GM12878 (cell line): ENCODE data around the gene PDCD2. TPM values are rescaled to one million over a fixed set of nuclear protein-coding genes. Genes with fewer than 3 reads are reported as not detected.

Experiments used
- ATAC-seq: fragments of 200-7000 bp; cut with Tn5 transposase; 3 replicates; pipeline ENCODE4 v1.9.1; 2020; ENCODE audit warnings: mild to moderate bottlenecking, moderate library complexity
- BruUV-seq: library from RNA; stranded (reverse); fragments of 400-500 nt; replicated peaks from 2 replicates; lab custom pipeline; 2021; lab: Mats Ljungman, UMichigan
- CTCF ChIA-PET: fragments of 300-600 bp; sonication (Branson Sonifier 250); formaldehyde crosslinking; extraction: SDS; loops from one replicate; lab custom pipeline; 2021; ENCODE audit warnings: inconsistent platforms; lab: Yijun Ruan, JAX
- POLR2A ChIA-PET: fragments of 350-600 bp; formaldehyde crosslinking; extraction: SDS; loops from one replicate; lab custom pipeline; 2021; ENCODE audit warnings: inconsistent platforms; lab: Charles Lee
- RAD21 ChIA-PET: fragments of 300-600 bp; sonication (Branson Sonifier 250); formaldehyde crosslinking; loops from one replicate; lab custom pipeline; 2023; ENCODE audit warnings: antibody characterized with exemption; ENCODE audit not compliant: unreplicated experiment; lab: Charles Lee
- SMC1A ChIA-PET: fragments of 300-600 bp; sonication (Branson Sonifier 250); formaldehyde crosslinking; loops from one replicate; lab custom pipeline; 2023; ENCODE audit not compliant: unreplicated experiment, uncharacterized antibody; lab: Charles Lee
- DNase-seq: peaks from one replicate; pipeline ENCODE4 v3.0.0-alpha.2; 2011; ENCODE audit warnings: low read depth, low spot score
- FAIRE-seq: peaks from 3 replicates; lab custom pipeline; 2011; peaks lifted over from hg19 to GRCh38; lab: Jason Lieb, UNC
- H2AFZ ChIP-seq: 2 replicates; pipeline ENCODE4 v1.6.0; 2011; ENCODE audit warnings: low read depth, low read length, control low read depth; ENCODE audit not compliant: control insufficient read depth
- H3K27ac ChIP-seq: 2 replicates; pipeline ENCODE4 v1.5.1; 2011; ENCODE audit warnings: control low read depth; ENCODE audit not compliant: control insufficient read depth, insufficient read depth
- H3K27me3 ChIP-seq, 2 experiments: replicated peaks in 1 of 2; 2 replicates each; pipeline versions ENCODE4 v1.6.0 to v1.6.1; 2011; ENCODE audit warnings: low read length in 1 of 2; ENCODE audit not compliant: control insufficient read depth in 2 of 2, insufficient read depth in 2 of 2
- H3K36me3 ChIP-seq, 2 experiments: 2 replicates each; pipeline ENCODE4 v1.5.1; 2011; ENCODE audit warnings: low read length in 1 of 2; ENCODE audit not compliant: control insufficient read depth in 2 of 2, insufficient read depth in 2 of 2
- H3K4me1 ChIP-seq: 2 replicates; pipeline ENCODE4 v1.6.1; 2011; ENCODE audit warnings: mild to moderate bottlenecking, low read length, moderate library complexity, mixed read lengths; ENCODE audit not compliant: control insufficient read depth, insufficient read depth
- H3K4me2 ChIP-seq: 2 replicates; pipeline ENCODE4 v1.6.0; 2011; ENCODE audit warnings: control low read depth; ENCODE audit not compliant: control insufficient read depth, insufficient read depth
- H3K4me3 ChIP-seq: fragments of 200-600 bp; sonication (generic); 2 replicates; pipeline ENCODE4 v1.5.1; 2016
- H3K79me2 ChIP-seq: 2 replicates; pipeline ENCODE4 v1.6.0; 2011; ENCODE audit warnings: low read length; ENCODE audit not compliant: control insufficient read depth, insufficient read depth
- H3K9ac ChIP-seq: 2 replicates; pipeline ENCODE4 v1.8.0; 2011; ENCODE audit warnings: low read length, control low read depth, mixed read lengths; ENCODE audit not compliant: control insufficient read depth, insufficient read depth
- H3K9me3 ChIP-seq: replicated peaks from 3 replicates; pipeline ENCODE4 v1.5.1; 2011; ENCODE audit warnings: mild to moderate bottlenecking, low read length; ENCODE audit not compliant: control insufficient read depth, insufficient read depth
- H4K20me1 ChIP-seq: 2 replicates; pipeline ENCODE4 v1.6.0; 2011; ENCODE audit not compliant: control insufficient read depth, insufficient read depth
- ATF2 ChIP-seq: IDR thresholded peaks from 2 replicates; pipeline ENCODE4 v1.6.1; 2012; ENCODE audit warnings: low read length, inconsistent platforms
- ATF7 ChIP-seq: fragments of 450-650 bp; IDR thresholded peaks from 2 replicates; pipeline ENCODE4 v1.6.1; 2016; ENCODE audit warnings: low read depth, mild to moderate bottlenecking
- CREB1 ChIP-seq: IDR thresholded peaks from 2 replicates; pipeline ENCODE4 v1.6.1; 2012; ENCODE audit warnings: low read depth, mild to moderate bottlenecking, inconsistent platforms
- E2F4 ChIP-seq: IDR thresholded peaks from 2 replicates; pipeline ENCODE4 v1.6.1; 2012; ENCODE audit warnings: low read depth, low read length, improper control_type of control experiment
- ELK1 ChIP-seq: IDR thresholded peaks from 2 replicates; pipeline ENCODE4 v1.6.1; 2012; ENCODE audit warnings: low read depth, low read length, improper control_type of control experiment
- IRF5 ChIP-seq: fragments of 450-650 bp; IDR thresholded peaks from 2 replicates; pipeline ENCODE4 v1.6.1; 2017; ENCODE audit warnings: borderline replicate concordance
- KDM1A ChIP-seq: fragments of 200-600 bp; sonication (generic); IDR thresholded peaks from 2 replicates; pipeline ENCODE4 v1.6.1; 2016; ENCODE audit warnings: borderline replicate concordance
- KLF5 ChIP-seq: fragments of 450-650 bp; IDR thresholded peaks from 2 replicates; pipeline ENCODE4 v1.6.1; 2014; ENCODE audit warnings: mild to moderate bottlenecking; ENCODE audit not compliant: partially characterized antibody
- NFYA ChIP-seq: IDR thresholded peaks from 2 replicates; pipeline ENCODE4 v1.6.1; 2011; ENCODE audit warnings: low read depth, mild to moderate bottlenecking, low read length, improper control_type of control experiment, borderline replicate concordance
- NRF1 ChIP-seq: conservative IDR thresholded peaks from 2 replicates; pipeline ENCODE4 v1.6.1; 2011; ENCODE audit warnings: mild to moderate bottlenecking, low read depth, low read length, improper control_type of control experiment
- RBBP5 ChIP-seq: fragments of 200-600 bp; sonication (generic); conservative IDR thresholded peaks from 2 replicates; pipeline ENCODE4 v1.6.1; 2016
- TCF12 ChIP-seq: IDR thresholded peaks from 2 replicates; pipeline ENCODE4 v1.6.1; 2011; ENCODE audit warnings: low read depth, mild to moderate bottlenecking, low read length
- TCF3 ChIP-seq: IDR thresholded peaks from 2 replicates; pipeline ENCODE4 v1.6.1; 2012; ENCODE audit warnings: low read depth, mild to moderate bottlenecking, low read length, borderline replicate concordance; ENCODE audit not compliant: insufficient read depth
- ZSCAN29 ChIP-seq: fragments of 450-650 bp; IDR thresholded peaks from 2 replicates; pipeline ENCODE4 v1.6.1; 2017; ENCODE audit warnings: mild to moderate bottlenecking, moderate library complexity
- WGBS: methylation state at CpG from one replicate; pipeline ENCODE4 v1.1.6; 2016; ENCODE audit warnings: low lambda C conversion rate; ENCODE audit not compliant: insufficient replicate concordance, insufficient coverage; ENCODE audit errors: missing lambda C conversion rate; 5-methylcytosine and 5-hydroxymethylcytosine counted together
- in situ Hi-C: fragments of 300-500 bp; cut with MboI; formaldehyde crosslinking; loops from 9 replicates; pipeline ENCODE4 v1.14.3; 2018; ENCODE audit warnings: mixed read lengths
- intact Hi-C: fragments of 100-400 bp; cut with micrococcal nuclease; formaldehyde crosslinking; loops from one replicate; pipeline ENCODE4 v1.14.2; 2022; ENCODE audit not compliant: unreplicated experiment
- polyA plus RNA-seq, 11 experiments: library from polyadenylated mRNA; depleted of rRNA in 4 of 11; unstranded in 6 of 11; stranded (reverse) in 5 of 11; fragments of >200 nt; fragmentation: Nextera tagmentation in 4 of 11; fragmentation: Illumina TruSeq in 1 of 11; extraction: Ambion mirVana in 4 of 11; extraction: Trizol in 1 of 11; gene quantifications; 1 replicate in 1 of 11; 2 replicates in 10 of 11; pipeline versions ENCODE4 v1.2.1 to v1.2.3, GENCODE V29; 2011 to 2016; ENCODE audit warnings: inconsistent platforms in 2 of 11, missing spikeins in 2 of 11, low read depth in 1 of 11
- total RNA-seq, 4 experiments: library from RNA; depleted of rRNA in 3 of 4; stranded (reverse); fragments of >200 nt in 3 of 4; fragmentation: Illumina TruSeq in 1 of 4; extraction: Trizol in 1 of 4; gene quantifications; 2 replicates each; pipeline versions ENCODE4 v1.2.1 to v1.2.3, GENCODE V29; 2013 to 2021

PDCD2 gene
- total and polyA plus RNA-seq, 10 of the 15 experiments (the other 5 are each of a cell fraction or from before 2014, with no cell fraction given): 27.4 to 154 (median 101) TPM

GRCh38 chr6:170561555-170561954 is 22.9 kb downstream of the PDCD2 start:
- ChIA-PET POLR2A (no interaction called here), CTCF (no interaction called here), RAD21 (no interaction called here), SMC1A (no interaction called here)
- Histone ChIP-seq H2AFZ (no peak overlapping the region), H3K4me3 (no peak overlapping the region), H3K27me3 (no peaks in the 10 kb centered on the region), H4K20me1 (no peaks in the 10 kb centered on the region), H3K4me1 (no peaks in the 10 kb centered on the region), H3K9me3 (no peaks in the 10 kb centered on the region), H3K9ac (no peak overlapping the region), H3K36me3 (peaks cover 2 to 15% of the 10 kb centered on the region in 2 experiments; a peak in 3 of 4 replicates), H3K27ac (no peak overlapping the region), H3K79me2 (peaks cover 8% of the 10 kb centered on the region), H3K4me2 (no peak overlapping the region)
- 93% methylated on average over 4 of the region's 4 CpGs for WGBS
- TF ChIP-seq KDM1A (no peak), ZSCAN29 (no peak), ELK1 (no peak)
- DNase-seq: no peak
- in situ Hi-C loops: no loop called here
- intact Hi-C loops: no loop called here
- ATAC-seq: no peak
- FAIRE-seq: no peak
- no TSS peak for BruUV-seq

- Histone ChIP-seq H3K9ac (peak overlapping the region; percentile 89), H3K4me3 (peak overlapping the region; percentile 76), H3K36me3 (peaks cover 0 to 14% of the 10 kb centered on the region in 2 experiments; a peak in 2 of 4 replicates), H3K27ac (no peak overlapping the region), H3K27me3 (no peaks in the 10 kb centered on the region), H2AFZ (no peak overlapping the region), H3K4me2 (peak overlapping the region; percentile 77), H3K9me3 (no peaks in the 10 kb centered on the region), H3K4me1 (peaks cover 3% of the 10 kb centered on the region; the same call in 1 of the 2 replicates), H4K20me1 (no peaks in the 10 kb centered on the region), H3K79me2 (peaks cover 59% of the 10 kb centered on the region)
- no peak for DNase-seq
- BruUV-seq: no TSS peak
- ChIA-PET RAD21 (no interaction called here), CTCF (no interaction called here), POLR2A (interaction anchor here (1.4 kb wide), 1 partner anchor 803 kb away, joined by 5 read pairs; the partner anchor contains the start of genes DYNLT2 and ERMARD), SMC1A (no interaction called here)
- intact Hi-C loops: no loop called here
- in situ Hi-C loops: no loop called here
- no peak for FAIRE-seq
- 48% methylated on average over 3 of the region's 3 CpGs for WGBS
- ATAC-seq: no peak
- TF ChIP-seq TCF3: no peak
- no peak for TF ChIP-seq ATF7
- TF ChIP-seq KLF5: no peak
- no peak for TF ChIP-seq CREB1
- no peak for TF ChIP-seq E2F4
- TF ChIP-seq RBBP5: no peak
- TF ChIP-seq NRF1: no peak
- TF ChIP-seq NFYA: no peak
- no peak for TF ChIP-seq IRF5
- TF ChIP-seq TCF12: no peak
- TF ChIP-seq ATF2: no peak
These were observed 29.1 kb downstream of the PDCD2 start for GRCh38 chr6:170555305-170555704.
